Measurements from ENCODE around the gene XK. TPM values are rescaled to one million over a fixed set of nuclear protein-coding genes. Genes with fewer than 3 reads are reported as not detected.

Gene XK
- total and polyA plus RNA-seq, 2 donors (not counting 3 experiments of a cell fraction or from before 2014, with no cell fraction given): 0.03 to 0.07 TPM

- no peaks in the 10 kb centered on the region for H3K27me3 ChIP-seq (ENCODE audit: control insufficient read depth in 2 of 2, insufficient read depth in 2 of 2, low read length in 2 of 2)
- no TSS peak for BruUV-seq (replicated peaks)
- ChIA-PET CTCF (no interaction called here), POLR2A (no interaction called here)
- no peak for DNase-seq (ENCODE audit: low read depth, low spot score)
- H2AFZ ChIP-seq (ENCODE audit: low read depth, low read length): no peak overlapping the region
- no peaks in the 10 kb centered on the region for H3K36me3 ChIP-seq (ENCODE audit: control insufficient read depth in 2 of 2, extremely low read depth in 1 of 2, insufficient read depth in 2 of 2, low read length in 2 of 2)
- H3K4me3 ChIP-seq (replicated peaks in 1 of 3; ENCODE audit: insufficient read depth in 1 of 3, low read depth in 1 of 3, low read length in 3 of 3): no peak overlapping the region
- no peak overlapping the region for H3K4me2 ChIP-seq (ENCODE audit: insufficient read depth, low read length)
- TF ChIP-seq FOS (IDR thresholded peaks at IDR 0.05; ENCODE audit: borderline replicate concordance, insufficient read depth, low read length): no peak
- TF ChIP-seq POLR2AphosphoS5 (IDR thresholded peaks at IDR 0.05; ENCODE audit: insufficient read depth, low read depth, low read length): no peak
- no peak for TF ChIP-seq MAX (IDR thresholded peaks at IDR 0.05; ENCODE audit: insufficient read depth, insufficient read length)
- TF ChIP-seq JUN (IDR thresholded peaks at IDR 0.05; ENCODE audit: borderline replicate concordance, insufficient read depth, insufficient read length, low read depth): no peak
- no peak for TF ChIP-seq EZH2 (IDR thresholded peaks at IDR 0.05; ENCODE audit: borderline replicate concordance, low read depth, low read length, severe bottlenecking)
- no peak for TF ChIP-seq MYC (IDR thresholded peaks at IDR 0.05; ENCODE audit: low read depth, low read length)
- no peak for TF ChIP-seq CTCF (IDR thresholded peaks at IDR 0.05; ENCODE audit: extremely low read depth in 1 of 2, insufficient read depth in 1 of 2, low read depth in 1 of 2, low read length in 2 of 2)
- no peak for TF ChIP-seq POLR2A (IDR thresholded peaks at IDR 0.05; ENCODE audit: low read depth, low read length)
- no peaks in the 10 kb centered on the region for H3K79me2 ChIP-seq (ENCODE audit: control insufficient read depth, insufficient read depth, low read length)
- no peaks in the 10 kb centered on the region for H4K20me1 ChIP-seq (replicated peaks; ENCODE audit: control insufficient read depth, extremely low read depth, insufficient read depth, low read length)
- H3K27ac ChIP-seq (ENCODE audit: insufficient read depth, low read depth, low read length): no peak overlapping the region
- H3K4me1 ChIP-seq (ENCODE audit: control insufficient read depth, extremely low read depth, insufficient read depth, low read length): no peaks in the 10 kb centered on the region
- no peak for FAIRE-seq
- H3K9ac ChIP-seq (replicated peaks; ENCODE audit: extremely low read depth, insufficient read depth, low read length): no peak overlapping the region
- dilution Hi-C loops (cut with MboI; ENCODE audit: extremely low pct_ligation_motif_present, low sequenced_read_pairs) (no loop called here), intact Hi-C loops (cut with micrococcal nuclease) (no loop called here)
- H3K9me3 ChIP-seq (replicated peaks; ENCODE audit: control insufficient read depth, insufficient read depth, low read length): no peaks in the 10 kb centered on the region
- H3K9me1 ChIP-seq (replicated peaks; ENCODE audit: control insufficient read depth, extremely low read depth, insufficient read depth, low read length): no peaks in the 10 kb centered on the region
Observed at GRCh38 chrX:37667141-37667540, 18.4 kb upstream of the XK start.
